RWPE2 (cell line): ENCODE measurements around the gene MTR.

Experiments used
- ATAC-seq: fragments of 200-7000 bp; cut with Tn5 transposase; 3 replicates; pipeline ENCODE4 v1.9.1; 2021; ENCODE audit warnings: low read depth
- DNase-seq: peaks from one replicate; pipeline ENCODE4 v3.0.0-alpha.2; 2020; ENCODE audit warnings: low spot score
- H3K27ac ChIP-seq: fragments of 450-650 bp; 2 replicates; pipeline ENCODE4 v1.5.1; 2017; ENCODE audit warnings: mild to moderate bottlenecking; ENCODE audit not compliant: poor library complexity, severe bottlenecking
- H3K27me3 ChIP-seq: fragments of 250-450 bp; sonication (Bioruptor Pico); 2 replicates; pipeline ENCODE4 v1.5.1; 2021; ENCODE audit warnings: mild to moderate bottlenecking, moderate library complexity; ENCODE audit not compliant: insufficient read depth, poor library complexity, severe bottlenecking
- H3K36me3 ChIP-seq: fragments of 250-450 bp; sonication (Bioruptor Pico); 2 replicates; pipeline ENCODE4 v1.5.1; 2020; ENCODE audit warnings: low read depth, mild to moderate bottlenecking, moderate library complexity
- H3K4me1 ChIP-seq: fragments of 250-450 bp; sonication (Bioruptor Pico); 2 replicates; pipeline ENCODE4 v1.5.1; 2021; ENCODE audit warnings: mild to moderate bottlenecking, moderate library complexity; ENCODE audit not compliant: insufficient read depth, poor library complexity, severe bottlenecking
- H3K4me3 ChIP-seq: fragments of 250-450 bp; sonication (Bioruptor Pico); 2 replicates; pipeline ENCODE4 v1.5.1; 2021; ENCODE audit warnings: mild to moderate bottlenecking, moderate library complexity; ENCODE audit not compliant: severe bottlenecking
- H3K9me3 ChIP-seq: fragments of 250-450 bp; sonication (Bioruptor Pico); 2 replicates; pipeline ENCODE4 v1.5.1; 2021; ENCODE audit warnings: mild to moderate bottlenecking, moderate library complexity; ENCODE audit not compliant: severe bottlenecking
- CTCF ChIP-seq: fragments of 450-650 bp; IDR thresholded peaks from one replicate; pipeline ENCODE4 v1.5.1; 2017; ENCODE audit warnings: mild to moderate bottlenecking, moderate library complexity; ENCODE audit not compliant: poor library complexity, severe bottlenecking

Gene MTR

GRCh38 chr1:236861560-236862218 lies 66.6 kb downstream of the MTR start:
- Histone ChIP-seq H3K4me1 (no peaks in the 10 kb centered on the region), H3K27me3 (no peaks in the 10 kb centered on the region), H3K4me3 (no peak overlapping the region), H3K36me3 (peaks cover 31% of the 10 kb centered on the region), H3K9me3 (no peaks in the 10 kb centered on the region), H3K27ac (no peak overlapping the region)
- ATAC-seq (no peak), DNase-seq (no peak)
- TF ChIP-seq CTCF: no peak

GRCh38 chr1:236862219-236862591 lies 67.1 kb downstream of the MTR start:
- Histone ChIP-seq H3K9me3 (no peaks in the 10 kb centered on the region), H3K4me1 (no peaks in the 10 kb centered on the region), H3K4me3 (no peak overlapping the region), H3K36me3 (peaks cover 31% of the 10 kb centered on the region), H3K27ac (no peak overlapping the region), H3K27me3 (no peaks in the 10 kb centered on the region)
- ATAC-seq: no peak
- no peak for TF ChIP-seq CTCF
- DNase-seq: no peak

- TF ChIP-seq CTCF: no peak
- H3K36me3 ChIP-seq: peaks cover 34% of the 10 kb centered on the region
These were observed 67.6 kb downstream of the MTR start for GRCh38 chr1:236862615-236863211.

GRCh38 chr1:236864211-236864610 lies 69.1 kb downstream of the MTR start:
- Histone ChIP-seq H3K4me1 (no peaks in the 10 kb centered on the region), H3K9me3 (no peaks in the 10 kb centered on the region), H3K27me3 (no peaks in the 10 kb centered on the region), H3K4me3 (no peak overlapping the region), H3K27ac (no peak overlapping the region), H3K36me3 (peaks cover 42% of the 10 kb centered on the region)
- no peak for ATAC-seq
- DNase-seq: no peak
- TF ChIP-seq CTCF: no peak

More at GRCh38 chr1:236862615-236863211, 67.6 kb downstream of the MTR start:
- DNase-seq (no peak), ATAC-seq (no peak)
- Histone ChIP-seq H3K4me1 (no peaks in the 10 kb centered on the region), H3K27ac (no peak overlapping the region), H3K9me3 (no peaks in the 10 kb centered on the region), H3K4me3 (no peak overlapping the region), H3K27me3 (no peaks in the 10 kb centered on the region)
